HG03432 (cell line): Measurements from ENCODE around the gene ATP2B2.

Source experiments
- ATAC-seq: cut with Tn5 transposase; IDR thresholded peaks from one replicate; pipeline ENCODE4 v1.9.1; 2021; ENCODE audit warnings: mild to moderate bottlenecking, moderate library complexity; ENCODE audit not compliant: unreplicated experiment

Gene ATP2B2

DNA sequence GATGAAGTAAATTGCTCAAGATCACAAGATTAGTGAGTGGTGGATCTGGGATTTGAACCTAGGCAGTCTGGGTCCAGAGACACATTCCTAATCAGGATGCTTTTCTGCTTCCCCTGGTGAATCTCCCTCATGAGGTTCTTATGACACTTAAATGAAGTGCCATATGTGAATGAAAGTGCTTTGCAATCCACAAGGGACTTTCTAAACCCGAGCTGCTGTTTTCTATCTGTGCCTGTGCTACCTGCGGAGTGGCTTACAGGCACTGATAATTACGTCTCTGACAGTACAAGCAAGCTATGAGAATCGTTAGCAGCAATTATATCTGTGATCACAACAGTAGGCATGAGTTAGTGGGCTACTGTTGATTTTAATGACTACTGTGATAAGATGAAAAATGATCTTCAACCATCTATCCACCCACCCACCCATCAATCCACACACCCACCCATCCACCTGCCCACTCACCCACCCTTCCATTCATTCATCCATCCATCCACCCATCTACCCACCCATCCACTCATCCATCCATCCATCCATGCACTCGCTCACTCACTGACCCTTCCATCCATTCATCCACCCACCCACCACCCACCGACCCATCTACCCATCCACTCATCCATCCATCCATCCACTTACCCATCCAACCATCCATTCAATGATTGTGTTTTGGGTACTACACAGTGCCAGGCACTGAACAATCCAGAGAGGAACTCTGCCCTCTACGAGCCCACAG is 51.8 kb downstream of the ATP2B2 start:
- no peak for ATAC-seq

DNA sequence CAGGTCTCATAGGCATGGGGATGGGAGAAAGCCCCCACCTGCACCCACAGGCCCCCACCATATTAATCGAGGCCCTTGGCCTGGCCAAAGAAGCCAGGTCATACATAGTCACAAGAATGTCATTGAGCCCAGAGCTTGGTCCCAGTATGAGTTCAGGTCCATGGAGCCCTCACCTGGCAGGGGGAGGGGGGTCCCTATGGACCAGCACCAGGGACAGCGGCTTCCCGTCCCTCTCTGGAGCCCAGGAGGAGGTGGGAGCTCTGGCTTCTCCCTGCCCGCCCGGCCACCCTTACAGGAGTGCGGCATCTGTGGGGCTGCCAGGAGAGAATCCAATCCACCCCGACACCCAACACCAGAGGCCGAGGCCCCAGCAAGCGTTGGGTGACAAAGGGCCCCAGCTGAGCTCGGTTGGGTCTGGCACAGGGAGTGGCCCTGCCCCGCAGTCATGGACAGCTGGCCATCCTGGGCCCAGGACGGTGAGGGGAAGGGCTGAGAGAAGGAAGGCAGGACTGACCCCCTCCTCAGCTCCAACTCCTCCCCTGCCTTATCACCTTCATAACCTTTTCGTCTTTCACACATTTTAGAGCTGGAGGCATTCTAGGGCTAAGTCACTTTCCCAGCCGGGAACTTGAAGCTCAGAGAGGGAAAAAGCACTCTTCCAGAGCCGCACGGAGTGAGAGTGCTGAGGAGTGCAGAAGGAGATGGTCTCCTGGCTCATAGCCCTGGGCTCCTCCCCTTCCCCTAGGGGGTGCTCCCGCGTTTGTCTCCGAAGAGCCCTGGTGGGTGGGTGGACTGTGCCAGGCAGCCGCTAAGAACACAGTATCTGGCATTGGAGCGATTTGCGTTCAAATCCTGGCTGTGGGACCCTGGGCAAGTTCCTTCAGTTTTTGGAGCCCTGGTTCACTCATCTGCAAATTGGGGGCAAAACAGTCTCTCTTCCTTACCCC is 54.6 kb downstream of the ATP2B2 start:
- no peak for ATAC-seq

DNA sequence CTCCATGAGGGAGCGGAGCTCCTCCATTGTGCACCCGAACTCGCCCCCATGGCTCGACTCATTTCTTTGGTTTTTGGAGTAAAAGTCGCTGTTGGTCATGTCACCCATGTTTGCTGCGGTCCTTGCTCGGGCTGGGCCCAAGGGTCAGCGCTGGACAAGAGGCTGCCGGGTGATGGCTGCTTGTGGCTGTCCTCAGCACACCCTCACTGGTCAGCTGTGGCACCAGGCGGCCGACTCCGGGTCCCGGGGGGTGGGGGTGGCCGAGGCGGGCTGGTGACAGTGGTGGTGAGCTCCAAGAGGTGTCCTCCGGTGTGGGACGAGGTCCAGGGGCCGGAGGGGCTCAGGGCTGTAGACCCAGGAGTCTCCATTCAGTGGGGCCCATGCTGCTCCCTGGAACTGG is 56.0 kb downstream of the ATP2B2 start:
- ATAC-seq = no peak

DNA sequence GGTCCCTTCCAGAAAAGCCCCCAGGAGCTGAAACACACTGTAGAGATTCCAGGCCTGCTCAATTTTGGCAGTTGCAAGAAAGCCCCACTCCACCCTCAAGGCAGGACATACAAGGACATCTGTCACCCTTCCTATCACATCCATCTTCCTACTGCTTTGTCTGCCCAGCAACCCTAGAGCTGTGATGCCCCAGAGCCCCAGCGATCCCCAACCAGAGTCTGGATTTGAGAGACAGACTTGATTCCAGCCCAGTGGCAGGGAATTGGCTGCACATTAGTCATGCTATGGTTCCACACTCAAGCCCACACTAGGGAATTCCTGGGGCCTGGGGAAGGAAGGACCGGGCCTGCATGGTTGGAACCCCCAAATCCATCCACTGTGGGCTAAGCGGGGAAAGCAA is 56.8 kb downstream of the ATP2B2 start:
- no peak for ATAC-seq

DNA sequence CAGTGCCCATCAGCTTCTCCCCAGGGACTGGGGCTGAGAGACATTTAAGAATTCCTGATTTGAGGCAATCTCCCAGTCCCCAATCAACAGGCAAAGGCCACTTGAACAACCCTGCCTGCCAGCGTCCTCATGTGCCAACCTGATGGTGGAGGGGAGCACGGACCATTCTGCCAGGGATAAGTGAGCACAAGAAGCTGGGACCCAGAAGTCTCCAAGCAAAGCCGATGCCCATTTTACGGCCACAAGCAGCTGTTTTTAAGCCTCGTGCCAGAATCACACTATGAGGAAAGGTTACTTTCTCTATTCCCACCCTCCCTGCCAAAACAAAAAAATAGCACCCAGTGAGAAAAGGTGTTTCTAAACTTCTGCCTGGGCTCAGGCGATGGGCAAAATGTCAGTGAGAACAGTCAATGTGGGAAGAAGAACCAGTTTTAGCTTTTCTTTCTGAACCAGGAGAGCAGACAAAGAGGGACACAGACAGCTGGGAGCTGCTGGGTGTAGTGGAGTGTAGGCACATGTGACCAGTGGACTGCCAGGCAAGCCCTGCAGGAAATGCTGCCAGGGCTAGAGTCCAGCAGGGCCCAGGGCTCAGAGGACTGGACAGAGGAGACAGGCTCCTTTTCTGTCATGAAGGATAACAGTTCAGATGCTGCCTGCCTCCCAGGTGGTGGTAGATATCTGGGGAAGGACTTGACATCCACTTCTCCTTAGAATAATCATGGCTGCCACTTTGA is 57.7 kb downstream of the ATP2B2 start:
- ATAC-seq = no peak

DNA sequence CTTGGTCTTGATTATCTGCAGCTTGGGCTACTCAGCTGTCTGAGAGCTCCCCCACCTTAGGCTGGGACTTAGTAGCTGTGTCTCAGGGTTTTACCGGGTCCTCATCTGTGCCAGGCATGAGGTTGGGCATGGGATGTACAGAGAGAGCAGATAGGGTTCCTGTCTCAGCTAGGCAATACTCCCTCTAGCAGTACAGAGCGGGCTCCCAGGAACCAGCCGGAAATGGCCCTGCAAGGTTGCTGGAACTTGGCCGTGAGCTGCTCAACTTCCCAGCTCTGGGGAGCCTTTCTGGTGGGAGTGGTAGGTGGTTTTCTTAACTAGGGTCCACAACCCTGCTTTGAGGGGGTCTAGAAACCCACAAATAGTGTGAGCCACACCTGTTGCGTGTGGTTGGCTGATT is 58.3 kb downstream of the ATP2B2 start:
- ATAC-seq = no peak

DNA sequence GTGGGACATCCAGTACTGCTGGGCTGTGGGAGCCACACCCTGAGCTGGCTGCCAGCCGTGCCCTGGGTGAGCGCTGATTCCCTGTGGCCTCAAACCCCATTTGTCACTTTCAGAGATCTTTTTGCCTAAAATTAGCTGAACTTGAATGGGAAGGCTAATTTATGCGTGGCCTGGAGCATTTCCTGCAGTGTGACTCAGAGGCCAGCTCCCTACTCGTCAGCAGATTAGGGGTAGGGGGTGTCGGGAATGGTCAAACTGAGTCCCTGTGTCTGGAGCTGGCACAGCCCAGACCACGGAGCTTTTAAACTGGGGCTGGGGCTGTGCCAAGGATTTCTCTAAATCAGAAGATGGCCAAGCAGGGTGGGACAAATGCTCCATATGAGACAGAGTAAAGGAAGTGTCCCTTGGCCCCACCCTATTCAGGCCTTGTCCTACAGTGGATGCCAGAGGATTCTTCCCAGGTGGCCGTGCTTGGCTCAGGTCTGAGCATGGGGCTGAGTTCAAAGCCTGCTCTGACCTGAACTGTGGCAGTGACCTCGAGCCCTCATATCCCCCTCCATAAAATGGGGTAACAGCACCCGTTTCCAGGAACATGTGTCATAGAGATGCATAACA is 59.7 kb downstream of the ATP2B2 start:
- ATAC-seq = no peak

DNA sequence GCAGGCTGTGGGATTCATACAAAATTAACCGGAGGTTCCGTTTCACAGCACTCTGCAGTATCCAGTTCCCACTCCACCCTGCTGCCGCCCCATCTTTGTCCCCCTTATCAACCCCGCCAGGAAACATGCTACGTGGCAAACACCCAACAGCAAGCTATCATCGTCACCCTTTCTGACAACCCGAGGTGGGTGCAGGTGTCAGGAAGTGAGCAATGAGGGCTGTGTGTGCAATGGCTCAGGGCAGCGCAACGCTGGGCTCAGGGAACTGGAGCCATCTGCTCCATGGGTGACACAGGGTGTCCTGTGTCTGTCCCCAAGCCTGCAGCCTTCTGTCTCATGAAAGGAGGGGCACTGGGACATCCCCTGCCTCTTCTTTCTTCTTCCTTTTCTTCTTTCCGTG is 60.9 kb downstream of the ATP2B2 start:
- no peak for ATAC-seq

DNA sequence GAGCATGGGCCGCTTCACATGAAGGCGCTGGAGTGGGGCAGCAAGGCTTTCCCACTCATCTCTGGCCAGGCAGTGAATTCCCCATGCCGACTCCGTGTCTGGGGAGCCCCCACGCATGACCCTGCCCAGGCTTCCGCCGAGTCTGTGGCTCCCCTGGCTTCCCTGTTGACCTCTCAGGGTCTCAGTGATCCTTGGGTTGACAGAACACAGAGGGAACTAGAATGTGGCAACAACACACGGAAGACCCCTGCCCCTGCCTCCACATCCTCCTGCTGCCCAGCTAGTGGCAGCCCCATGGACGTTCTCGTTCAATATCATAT is 61.3 kb downstream of the ATP2B2 start:
- no peak for ATAC-seq

DNA sequence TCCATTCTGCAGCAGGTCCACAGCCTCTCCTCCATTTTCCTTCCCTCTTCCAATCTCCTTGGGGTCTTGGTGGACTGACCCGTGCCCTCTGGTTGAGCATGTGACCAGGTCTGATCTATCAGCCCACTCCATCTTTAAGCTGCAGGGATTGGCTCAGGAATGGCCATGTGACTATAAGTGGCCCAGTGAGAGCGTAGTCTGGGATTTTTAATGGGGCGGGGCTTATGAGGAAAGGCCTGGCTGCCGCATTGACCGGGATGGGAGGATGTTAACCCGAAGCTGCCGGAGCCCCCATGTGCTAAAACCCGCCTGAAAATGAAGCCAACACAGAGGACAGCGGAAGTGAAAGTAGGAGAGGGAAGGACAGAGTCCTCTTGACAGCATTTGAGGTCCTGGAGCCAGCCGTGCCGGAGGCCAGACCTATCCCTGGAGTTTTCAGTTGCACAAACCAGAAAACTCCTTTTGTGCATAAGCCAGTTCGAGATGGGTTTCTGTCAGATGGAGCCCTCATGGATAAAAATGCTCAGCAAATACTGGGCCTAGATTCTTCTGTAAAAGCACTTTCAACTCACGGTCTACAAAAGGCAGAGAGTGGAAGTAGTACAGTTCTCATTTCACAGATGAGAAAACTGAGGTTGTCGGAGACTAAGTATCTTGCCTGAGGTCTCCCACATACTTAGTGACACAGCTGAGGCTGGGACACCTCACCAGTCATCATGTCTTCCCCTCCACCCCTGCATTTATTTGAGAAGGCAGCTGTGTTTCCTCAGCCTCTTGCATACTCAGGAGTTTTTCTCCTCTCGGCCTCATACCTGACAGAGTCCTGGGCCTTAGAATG is 61.9 kb downstream of the ATP2B2 start:
- no peak for ATAC-seq

DNA sequence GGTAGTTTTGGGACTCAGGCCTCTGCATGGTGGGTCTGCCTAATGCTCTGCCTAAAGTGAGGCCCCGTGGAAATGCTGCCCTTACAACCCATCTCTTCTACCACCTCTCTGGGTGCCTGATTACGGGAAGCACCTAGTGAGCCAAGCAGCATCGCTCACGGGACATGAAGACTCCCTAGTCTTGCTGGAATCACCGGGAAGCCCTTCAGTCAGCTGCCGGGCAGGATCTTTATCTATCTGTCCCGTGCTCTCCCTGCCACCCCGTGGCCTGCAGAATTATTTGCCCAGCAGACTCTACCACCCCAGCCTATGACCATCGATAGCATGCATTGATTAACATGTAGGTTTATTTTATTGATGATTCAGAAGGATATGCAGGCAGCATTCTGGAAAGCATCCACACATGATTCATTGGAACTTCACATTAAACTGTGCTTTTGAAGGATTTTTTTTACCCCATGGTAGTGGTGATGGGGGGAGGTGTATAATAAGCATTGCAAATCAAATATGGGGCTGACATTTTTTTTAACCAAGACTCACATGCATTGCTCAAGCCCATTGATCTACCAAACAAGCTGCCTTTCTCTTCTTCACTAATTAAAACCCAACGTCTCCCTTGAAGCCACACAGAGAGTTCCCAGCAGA is 63.1 kb downstream of the ATP2B2 start:
- ATAC-seq = no peak

DNA sequence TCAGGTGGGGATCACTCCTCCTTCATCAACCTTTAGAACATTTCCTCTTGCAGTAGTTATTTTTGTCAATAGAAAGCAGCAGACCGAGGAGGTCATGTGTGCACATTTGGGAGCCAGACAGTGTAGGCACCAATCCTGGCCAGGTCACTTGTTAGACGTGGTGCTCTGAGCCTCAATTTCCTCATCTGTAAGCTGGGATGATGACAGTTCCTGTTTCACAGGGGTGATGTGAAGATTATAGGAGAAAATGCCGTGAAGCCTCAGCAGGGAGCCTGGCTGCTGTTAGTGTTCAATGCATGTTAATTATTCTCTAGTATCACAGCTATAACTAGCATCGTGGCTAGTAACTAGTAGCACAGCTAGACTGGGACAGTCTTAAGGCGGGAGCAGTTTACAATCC is 64.7 kb downstream of the ATP2B2 start:
- ATAC-seq = no peak

DNA sequence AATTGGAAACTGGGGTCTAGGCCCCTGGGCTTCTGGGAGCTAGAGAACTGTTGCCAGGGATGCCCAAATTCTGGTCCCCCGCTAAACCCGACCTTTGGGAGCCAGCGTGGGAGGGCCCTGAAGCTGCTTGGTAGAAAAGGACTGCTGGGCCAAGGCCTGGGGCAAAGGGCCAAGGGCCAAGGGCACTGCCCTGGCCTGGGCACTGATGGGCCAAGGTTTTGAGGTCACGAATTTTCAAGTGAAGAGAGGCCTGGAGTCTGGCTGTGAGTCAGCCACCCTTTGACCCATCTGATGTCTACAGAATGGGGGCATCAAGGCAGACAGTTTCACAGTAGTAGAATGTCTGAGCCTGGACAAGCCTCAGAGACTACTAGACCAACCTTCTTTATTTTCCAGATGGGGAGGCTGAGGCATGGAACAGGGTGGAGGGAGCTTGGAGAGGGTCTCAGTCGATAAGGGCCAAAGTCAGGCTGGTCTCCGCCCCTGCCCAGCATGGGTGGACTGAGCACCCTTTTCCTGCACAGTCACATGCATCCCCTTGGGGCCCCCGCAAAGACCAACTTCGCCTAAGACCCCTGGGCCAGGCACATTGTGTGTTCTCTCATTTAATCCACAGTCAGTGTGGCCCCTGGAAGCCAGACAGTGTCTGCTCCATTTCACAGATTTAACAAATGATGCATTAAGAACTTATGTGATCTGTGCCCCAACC is 66.3 kb downstream of the ATP2B2 start:
- ATAC-seq = no peak

DNA sequence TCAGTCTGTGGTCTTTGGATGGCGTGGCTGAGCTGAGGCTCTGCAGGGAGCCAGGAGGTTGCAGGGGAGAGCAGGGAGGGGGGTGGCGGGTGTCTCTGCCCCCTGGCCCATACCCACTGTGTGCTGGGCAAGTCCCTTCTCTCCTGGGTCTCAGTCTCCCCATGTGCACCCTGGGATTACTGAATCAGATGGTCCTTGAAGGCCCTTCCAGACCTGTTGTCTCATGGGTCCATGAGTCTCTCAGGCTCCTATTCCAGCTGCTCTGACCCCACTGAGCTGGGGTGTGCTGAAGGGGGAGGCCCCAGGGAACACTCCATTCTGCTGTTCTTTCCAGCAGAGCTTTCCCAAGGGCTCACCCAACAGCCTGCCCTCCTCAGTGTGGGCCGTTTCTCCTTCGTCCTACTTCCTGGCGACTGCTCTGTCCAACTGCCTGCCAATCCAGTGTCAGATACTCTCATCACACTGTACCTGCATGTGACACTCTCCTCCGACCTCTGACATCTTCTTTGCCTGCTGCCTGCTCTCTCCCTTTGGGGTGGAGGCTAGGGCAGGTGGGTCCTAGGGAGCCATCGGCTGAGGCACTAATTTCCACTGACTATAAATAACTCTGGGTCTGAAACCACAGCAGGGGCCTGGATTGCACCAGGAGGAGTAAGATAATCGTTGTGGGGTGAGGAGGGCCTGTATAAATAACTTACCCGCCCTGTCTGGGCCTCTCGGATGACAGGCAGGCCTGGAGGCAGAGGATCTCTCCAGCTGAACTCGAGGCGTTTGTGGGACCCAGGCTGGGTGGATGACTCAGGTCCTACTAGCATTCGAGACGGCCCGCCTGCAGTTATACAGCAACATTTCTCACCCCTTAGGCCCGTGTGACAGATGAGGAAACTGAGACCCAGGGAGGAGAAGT is 67.1 kb downstream of the ATP2B2 start:
- ATAC-seq = no peak

DNA sequence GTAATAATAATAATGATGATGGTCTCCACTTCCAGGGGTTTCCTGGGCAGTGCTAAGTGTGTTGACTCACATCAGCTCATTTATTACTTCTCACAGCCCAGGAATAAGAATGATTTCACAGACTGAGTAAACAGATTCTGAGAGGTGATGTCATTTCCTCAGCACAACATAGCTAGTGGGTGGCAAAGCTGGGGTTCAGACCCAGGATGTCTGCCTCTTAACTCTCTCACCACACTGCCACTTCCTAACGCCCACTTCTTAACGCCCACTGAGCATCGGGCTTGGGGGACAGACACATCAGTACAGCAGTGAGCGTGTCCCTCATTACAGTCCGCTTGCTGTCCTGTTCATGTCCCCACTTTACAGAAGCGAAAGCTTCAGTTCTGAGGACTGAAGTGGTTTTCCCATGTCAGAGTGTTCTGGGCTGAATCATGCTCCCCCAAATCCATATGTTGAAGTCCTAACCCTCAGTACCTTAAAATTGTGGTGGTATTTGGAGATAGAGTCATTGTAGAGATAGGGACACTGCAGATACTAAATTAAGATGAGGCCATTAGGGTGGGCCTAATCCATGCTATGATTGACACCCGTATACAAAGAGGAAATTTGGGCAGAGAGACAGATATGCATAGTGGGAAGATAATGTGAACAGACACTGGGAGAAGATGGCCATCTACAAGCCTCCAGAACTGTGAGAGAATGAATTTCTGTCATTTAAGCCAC is 68.0 kb downstream of the ATP2B2 start:
- ATAC-seq = peak; percentile 69

DNA sequence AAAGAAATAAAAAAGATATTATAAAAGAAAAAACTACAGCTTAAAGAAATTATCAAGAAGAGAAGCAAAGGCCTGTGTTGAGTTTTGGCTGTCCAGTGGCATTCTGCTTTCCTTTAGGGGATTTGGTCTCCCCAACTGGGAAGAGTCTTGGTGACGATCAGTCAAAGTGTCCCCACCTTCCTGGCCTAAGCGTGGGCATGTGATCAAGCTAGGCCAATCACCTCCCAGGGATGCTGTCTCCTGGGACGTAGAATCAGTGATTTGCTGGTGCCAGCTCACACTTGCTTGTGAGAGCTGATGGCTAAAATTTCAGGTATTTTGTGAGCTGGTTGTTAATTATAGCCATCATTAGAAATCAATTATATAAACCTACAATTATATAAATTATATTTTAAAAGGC is 69.5 kb downstream of the ATP2B2 start:
- no peak for ATAC-seq

DNA sequence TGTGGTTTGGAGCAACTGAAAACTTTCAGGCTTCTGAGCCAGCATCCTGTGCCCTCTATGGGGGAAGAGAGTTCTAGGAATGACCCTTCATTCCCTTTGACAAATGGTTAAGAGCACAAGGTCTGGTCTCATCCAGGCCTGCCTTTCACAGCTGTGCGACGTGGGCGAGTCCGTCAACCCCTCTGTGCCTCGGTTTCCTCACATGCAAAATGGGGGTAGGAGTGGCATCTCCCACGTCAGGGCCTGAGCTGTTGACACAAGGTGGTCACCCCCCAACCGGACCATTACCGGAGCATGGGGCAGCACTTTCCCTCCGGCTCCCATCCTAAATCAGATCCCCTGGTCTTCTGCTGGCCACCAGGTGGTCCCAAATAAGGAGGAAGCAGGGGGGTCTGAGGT is 70.4 kb downstream of the ATP2B2 start:
- no peak for ATAC-seq
